GM12878 (cell line): Measurements from ENCODE around the gene CFAP57. TPM values are rescaled to one million over a fixed set of nuclear protein-coding genes. Genes with fewer than 3 reads are reported as not detected.
A peak's percentile ranks its signal among the peaks of the same experiment; 100 is the strongest.

ENCODE experiments used
- ATAC-seq: fragments of 200-7000 bp; cut with Tn5 transposase; 3 replicates; pipeline ENCODE4 v1.9.1; 2020; ENCODE audit warnings: mild to moderate bottlenecking, moderate library complexity
- BruUV-seq: library from RNA; stranded (reverse); fragments of 400-500 nt; replicated peaks from 2 replicates; lab custom pipeline; 2021; lab: Mats Ljungman, UMichigan
- CTCF ChIA-PET: fragments of 300-600 bp; sonication (Branson Sonifier 250); formaldehyde crosslinking; extraction: SDS; loops from one replicate; lab custom pipeline; 2021; ENCODE audit warnings: inconsistent platforms; lab: Yijun Ruan, JAX
- POLR2A ChIA-PET: fragments of 350-600 bp; formaldehyde crosslinking; extraction: SDS; loops from one replicate; lab custom pipeline; 2021; ENCODE audit warnings: inconsistent platforms; lab: Charles Lee
- RAD21 ChIA-PET: fragments of 300-600 bp; sonication (Branson Sonifier 250); formaldehyde crosslinking; loops from one replicate; lab custom pipeline; 2023; ENCODE audit warnings: antibody characterized with exemption; ENCODE audit not compliant: unreplicated experiment; lab: Charles Lee
- SMC1A ChIA-PET: fragments of 300-600 bp; sonication (Branson Sonifier 250); formaldehyde crosslinking; loops from one replicate; lab custom pipeline; 2023; ENCODE audit not compliant: unreplicated experiment, uncharacterized antibody; lab: Charles Lee
- DNase-seq: peaks from one replicate; pipeline ENCODE4 v3.0.0-alpha.2; 2011; ENCODE audit warnings: low read depth, low spot score
- FAIRE-seq: peaks from 3 replicates; lab custom pipeline; 2011; peaks lifted over from hg19 to GRCh38; lab: Jason Lieb, UNC
- H2AFZ ChIP-seq: 2 replicates; pipeline ENCODE4 v1.6.0; 2011; ENCODE audit warnings: low read depth, low read length, control low read depth; ENCODE audit not compliant: control insufficient read depth
- H3K27ac ChIP-seq: 2 replicates; pipeline ENCODE4 v1.5.1; 2011; ENCODE audit warnings: control low read depth; ENCODE audit not compliant: control insufficient read depth, insufficient read depth
- H3K27me3 ChIP-seq, 2 experiments: replicated peaks in 1 of 2; 2 replicates each; pipeline versions ENCODE4 v1.6.0 to v1.6.1; 2011; ENCODE audit warnings: low read length in 1 of 2; ENCODE audit not compliant: control insufficient read depth in 2 of 2, insufficient read depth in 2 of 2
- H3K36me3 ChIP-seq, 2 experiments: 2 replicates each; pipeline ENCODE4 v1.5.1; 2011; ENCODE audit warnings: low read length in 1 of 2; ENCODE audit not compliant: control insufficient read depth in 2 of 2, insufficient read depth in 2 of 2
- H3K4me1 ChIP-seq: 2 replicates; pipeline ENCODE4 v1.6.1; 2011; ENCODE audit warnings: mild to moderate bottlenecking, low read length, moderate library complexity, mixed read lengths; ENCODE audit not compliant: control insufficient read depth, insufficient read depth
- H3K4me2 ChIP-seq: 2 replicates; pipeline ENCODE4 v1.6.0; 2011; ENCODE audit warnings: control low read depth; ENCODE audit not compliant: control insufficient read depth, insufficient read depth
- H3K4me3 ChIP-seq: fragments of 200-600 bp; sonication (generic); 2 replicates; pipeline ENCODE4 v1.5.1; 2016
- H3K79me2 ChIP-seq: 2 replicates; pipeline ENCODE4 v1.6.0; 2011; ENCODE audit warnings: low read length; ENCODE audit not compliant: control insufficient read depth, insufficient read depth
- H3K9ac ChIP-seq: 2 replicates; pipeline ENCODE4 v1.8.0; 2011; ENCODE audit warnings: low read length, control low read depth, mixed read lengths; ENCODE audit not compliant: control insufficient read depth, insufficient read depth
- H3K9me3 ChIP-seq: replicated peaks from 3 replicates; pipeline ENCODE4 v1.5.1; 2011; ENCODE audit warnings: mild to moderate bottlenecking, low read length; ENCODE audit not compliant: control insufficient read depth, insufficient read depth
- H4K20me1 ChIP-seq: 2 replicates; pipeline ENCODE4 v1.6.0; 2011; ENCODE audit not compliant: control insufficient read depth, insufficient read depth
- EGR1 ChIP-seq, 2 experiments: IDR thresholded peaks; 1 replicate in 1 of 2; 2 replicates in 1 of 2; pipeline ENCODE4 v1.6.1; 2011 to 2012; ENCODE audit warnings: low read depth in 2 of 2, low read length in 2 of 2, borderline replicate concordance in 1 of 2, mild to moderate bottlenecking in 1 of 2, moderate library complexity in 1 of 2
- KDM1A ChIP-seq: fragments of 200-600 bp; sonication (generic); IDR thresholded peaks from 2 replicates; pipeline ENCODE4 v1.6.1; 2016; ENCODE audit warnings: borderline replicate concordance
- SPI1 ChIP-seq: IDR thresholded peaks from 2 replicates; pipeline ENCODE4 v1.6.1; 2011; ENCODE audit warnings: low read depth, mild to moderate bottlenecking, low read length, moderate library complexity, borderline replicate concordance; ENCODE audit not compliant: insufficient read depth
- SUPT20H ChIP-seq: IDR thresholded peaks from 2 replicates; pipeline ENCODE4 v1.6.1; 2011; ENCODE audit warnings: low read depth, mild to moderate bottlenecking, low read length, moderate library complexity, borderline replicate concordance; ENCODE audit not compliant: control insufficient read depth
- ZNF384 ChIP-seq: IDR thresholded peaks from 2 replicates; pipeline ENCODE4 v1.6.1; 2012; ENCODE audit warnings: low read depth, mild to moderate bottlenecking, low read length, improper control_type of control experiment, borderline replicate concordance
- WGBS: methylation state at CpG from one replicate; pipeline ENCODE4 v1.1.6; 2016; ENCODE audit warnings: low lambda C conversion rate; ENCODE audit not compliant: insufficient replicate concordance, insufficient coverage; ENCODE audit errors: missing lambda C conversion rate; 5-methylcytosine and 5-hydroxymethylcytosine counted together
- in situ Hi-C: fragments of 300-500 bp; cut with MboI; formaldehyde crosslinking; loops from 9 replicates; pipeline ENCODE4 v1.14.3; 2018; ENCODE audit warnings: mixed read lengths
- intact Hi-C: fragments of 100-400 bp; cut with micrococcal nuclease; formaldehyde crosslinking; loops from one replicate; pipeline ENCODE4 v1.14.2; 2022; ENCODE audit not compliant: unreplicated experiment
- polyA plus RNA-seq, 11 experiments: library from polyadenylated mRNA; depleted of rRNA in 4 of 11; unstranded in 6 of 11; stranded (reverse) in 5 of 11; fragments of >200 nt; fragmentation: Nextera tagmentation in 4 of 11; fragmentation: Illumina TruSeq in 1 of 11; extraction: Ambion mirVana in 4 of 11; extraction: Trizol in 1 of 11; gene quantifications; 1 replicate in 1 of 11; 2 replicates in 10 of 11; pipeline versions ENCODE4 v1.2.1 to v1.2.3, GENCODE V29; 2011 to 2016; ENCODE audit warnings: inconsistent platforms in 2 of 11, missing spikeins in 2 of 11, low read depth in 1 of 11
- total RNA-seq, 4 experiments: library from RNA; depleted of rRNA in 3 of 4; stranded (reverse); fragments of >200 nt in 3 of 4; fragmentation: Illumina TruSeq in 1 of 4; extraction: Trizol in 1 of 4; gene quantifications; 2 replicates each; pipeline versions ENCODE4 v1.2.1 to v1.2.3, GENCODE V29; 2013 to 2021

CFAP57 gene
- total and polyA plus RNA-seq, 10 of the 15 experiments (the other 5 are each of a cell fraction or from before 2014, with no cell fraction given): 0.45 to 4.8 (median 1.3) TPM

GRCh38 chr1:43292216-43292615, 120.1 kb downstream of the CFAP57 start:
- ATAC-seq (no peak), DNase-seq (no peak)
- H3K36me3 ChIP-seq: no peaks in the 10 kb centered on the region
- no peaks in the 10 kb centered on the region for H4K20me1 ChIP-seq
- CTCF ChIA-PET: interaction anchor here (1.6 to 4.3 kb wide), 2 partner anchors 53 to 65 kb away, joined by 3 to 19 read pairs; no protein-coding TSS in a partner anchor
- no peaks in the 10 kb centered on the region; a peak in 1 of 4 replicates for H3K27me3 ChIP-seq
- WGBS: 50% methylated on average over 7 of the region's 7 CpGs
- RAD21 ChIA-PET: interaction anchor here (4.7 kb wide), 1 partner anchor 53 kb away, joined by 30 read pairs; no protein-coding TSS in a partner anchor
- intact Hi-C loops: no loop called here
- POLR2A ChIA-PET: no interaction called here
- H3K9me3 ChIP-seq: no peaks in the 10 kb centered on the region
- SMC1A ChIA-PET: interaction anchor here (5.9 kb wide), 1 partner anchor 53 kb away, joined by 40 read pairs; no protein-coding TSS in a partner anchor
- peaks cover 13% of the 10 kb centered on the region for H3K4me1 ChIP-seq
- TF ChIP-seq EGR1 (IDR thresholded peaks at IDR 0.05; ENCODE audit: borderline replicate concordance in 1 of 2, low read depth in 2 of 2, low read length in 2 of 2) (no peak), SUPT20H (no peak)
- TF ChIP-seq, all 136 proteins: peak for 0
- Histone ChIP-seq H3K4me3 (no peak overlapping the region), H2AFZ (no peak overlapping the region), H3K27ac (no peak overlapping the region), H3K79me2 (no peaks in the 10 kb centered on the region), H3K4me2 (no peak overlapping the region), H3K9ac (no peak overlapping the region)
- in situ Hi-C loops: no loop called here
- FAIRE-seq: no peak
- BruUV-seq: no TSS peak

DNA sequence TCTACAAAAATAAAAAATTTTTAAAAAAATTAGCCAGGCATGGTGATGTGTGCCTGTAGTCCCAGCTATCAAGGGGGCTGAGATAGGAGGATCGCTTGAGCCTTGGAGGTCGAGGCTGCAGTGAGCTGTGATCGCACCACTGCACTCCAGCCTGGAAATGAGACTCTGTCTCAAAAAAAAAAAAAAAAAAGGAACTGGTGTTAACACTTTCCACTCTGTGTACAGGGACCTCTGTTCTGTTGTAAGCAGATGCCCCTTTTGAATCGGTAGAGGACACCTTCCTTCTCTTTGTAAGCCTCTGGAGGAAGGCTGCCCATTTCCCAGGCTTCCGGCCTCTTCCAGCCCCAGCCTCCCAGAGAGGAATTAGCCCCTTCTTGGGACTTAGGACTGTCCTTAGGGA, 120.5 kb downstream of the CFAP57 start:
- no peaks in the 10 kb centered on the region for H4K20me1 ChIP-seq
- no peak overlapping the region for H3K27ac ChIP-seq
- peaks cover 13% of the 10 kb centered on the region for H3K4me1 ChIP-seq
- no peak for DNase-seq
- no peaks in the 10 kb centered on the region for H3K9me3 ChIP-seq
- no peak for ATAC-seq
- 64% methylated on average over 5 of the region's 5 CpGs for WGBS
- POLR2A ChIA-PET: interaction anchor here (0.7 to 0.9 kb wide), 2 partner anchors 9 to 11 kb away, joined by 3 read pairs; no protein-coding TSS in a partner anchor
- RAD21 ChIA-PET: interaction anchor here (4.7 kb wide), 1 partner anchor 53 kb away, joined by 30 read pairs; no protein-coding TSS in a partner anchor
- H3K4me3 ChIP-seq: no peak overlapping the region
- no TSS peak for BruUV-seq
- intact Hi-C loops: no loop called here
- H3K4me2 ChIP-seq: no peak overlapping the region
- H3K79me2 ChIP-seq: no peaks in the 10 kb centered on the region
- in situ Hi-C loops: no loop called here
- no peak for FAIRE-seq
- H3K9ac ChIP-seq: no peak overlapping the region
- no peak overlapping the region for H2AFZ ChIP-seq
- SMC1A ChIA-PET: interaction anchor here (1.2 to 5.9 kb wide), 2 partner anchors 20 to 53 kb away, joined by 3 to 40 read pairs; no protein-coding TSS in a partner anchor
- TF ChIP-seq KDM1A: no peak
- TF ChIP-seq ZNF384: 0 out of 2 replicates have a peak, but pooled peaks have one; percentile 22
- TF ChIP-seq SPI1: peak; percentile 28; the same call in 1 of the 2 replicates
- no peaks in the 10 kb centered on the region for H3K36me3 ChIP-seq
- no peaks in the 10 kb centered on the region; a peak in 1 of 4 replicates for H3K27me3 ChIP-seq
- CTCF ChIA-PET: interaction anchor here (0.9 to 4.3 kb wide), 2 partner anchors 54 to 64 kb away, joined by 3 to 19 read pairs; no protein-coding TSS in a partner anchor
